ENCODE measurements around the gene R3HDML. TPM values are rescaled to one million over a fixed set of nuclear protein-coding genes. Genes with fewer than 3 reads are reported as not detected.

R3HDML gene
- total RNA-seq, 2 donors from 2014 or later = not detected

GRCh38 chr20:44382641-44383040 is 45.8 kb downstream of the R3HDML start:
- no peaks in the 10 kb centered on the region for H3K4me1 ChIP-seq (ENCODE audit: control insufficient read depth in 1 of 2, low read depth in 2 of 2)
- no peaks in the 10 kb centered on the region for H3K36me3 ChIP-seq
- no peaks in the 10 kb centered on the region for H3K9me3 ChIP-seq
- no peak overlapping the region for H3K4me3 ChIP-seq
- no peak for ATAC-seq (ENCODE audit: insufficient number of reproducible peaks, low FRiP score, low read depth)
- DNase-seq (ENCODE audit: low spot score) = no peak
- H3K27ac ChIP-seq = no peak overlapping the region
- H3K27me3 ChIP-seq (replicated peaks; ENCODE audit: insufficient read depth) = no peaks in the 10 kb centered on the region
- no peak for TF ChIP-seq CTCF (IDR thresholded peaks at IDR 0.05)

GRCh38 chr20:44384423-44385027 is 47.7 kb downstream of the R3HDML start:
- H3K36me3 ChIP-seq = no peaks in the 10 kb centered on the region
- no peaks in the 10 kb centered on the region for H3K9me3 ChIP-seq
- H3K4me1 ChIP-seq (ENCODE audit: control insufficient read depth in 1 of 2, low read depth in 2 of 2) = no peaks in the 10 kb centered on the region
- H3K4me3 ChIP-seq = no peak overlapping the region
- DNase-seq (ENCODE audit: low spot score) (peak; percentile 45), ATAC-seq (ENCODE audit: insufficient number of reproducible peaks, low FRiP score, low read depth) (no peak)
- peak; percentile 68 for TF ChIP-seq CTCF (IDR thresholded peaks at IDR 0.05)
- H3K27me3 ChIP-seq (replicated peaks; ENCODE audit: insufficient read depth) = no peaks in the 10 kb centered on the region
- no peak overlapping the region for H3K27ac ChIP-seq

- H3K27me3 ChIP-seq (replicated peaks; ENCODE audit: insufficient read depth) = no peaks in the 10 kb centered on the region
- H3K4me1 ChIP-seq (ENCODE audit: control insufficient read depth in 1 of 2, low read depth in 2 of 2) = no peaks in the 10 kb centered on the region
- H3K27ac ChIP-seq = no peak overlapping the region
- TF ChIP-seq CTCF (IDR thresholded peaks at IDR 0.05) = peak; percentile 62
- ATAC-seq (ENCODE audit: insufficient number of reproducible peaks, low FRiP score, low read depth) = no peak
- no peak overlapping the region for H3K4me3 ChIP-seq
- no peak for DNase-seq (ENCODE audit: low spot score)
- no peaks in the 10 kb centered on the region for H3K36me3 ChIP-seq
- no peaks in the 10 kb centered on the region for H3K9me3 ChIP-seq
These were observed 51.7 kb downstream of the R3HDML start for GRCh38 chr20:44388466-44389023.

GRCh38 chr20:44389871-44390270 is 53.0 kb downstream of the R3HDML start:
- Histone ChIP-seq H3K4me1 (ENCODE audit: control insufficient read depth in 1 of 2, low read depth in 2 of 2) (no peaks in the 10 kb centered on the region), H3K27ac (no peak overlapping the region)

GRCh38 chr20:44390280-44390679 is 53.4 kb downstream of the R3HDML start:
- DNase-seq (ENCODE audit: low spot score) = no peak
- TF ChIP-seq CTCF (IDR thresholded peaks at IDR 0.05) = no peak
- no peak for ATAC-seq (ENCODE audit: insufficient number of reproducible peaks, low FRiP score, low read depth)
- H3K4me1 ChIP-seq (ENCODE audit: control insufficient read depth in 1 of 2, low read depth in 2 of 2) = no peaks in the 10 kb centered on the region
- H3K4me3 ChIP-seq = no peak overlapping the region
- H3K27me3 ChIP-seq (replicated peaks; ENCODE audit: insufficient read depth) = no peaks in the 10 kb centered on the region
- no peaks in the 10 kb centered on the region for H3K36me3 ChIP-seq
- H3K9me3 ChIP-seq = no peaks in the 10 kb centered on the region
- H3K27ac ChIP-seq = no peak overlapping the region

More at GRCh38 chr20:44389871-44390270, 53.0 kb downstream of the R3HDML start:
- TF ChIP-seq CTCF (IDR thresholded peaks at IDR 0.05) = no peak
- Histone ChIP-seq H3K9me3 (no peaks in the 10 kb centered on the region), H3K4me3 (no peak overlapping the region), H3K27me3 (replicated peaks; ENCODE audit: insufficient read depth) (no peaks in the 10 kb centered on the region), H3K36me3 (no peaks in the 10 kb centered on the region)
- ATAC-seq (ENCODE audit: insufficient number of reproducible peaks, low FRiP score, low read depth) = no peak
- no peak for DNase-seq (ENCODE audit: low spot score)

Data from thoracic aorta (tissue), 2 donors.